ENCODE measurements around the gene RNF224. TPM values are rescaled to one million over a fixed set of nuclear protein-coding genes. Genes with fewer than 3 reads are reported as not detected.

The RNF224 gene
- total RNA-seq, 1 experiment from 2014 or later = not detected

DNA sequence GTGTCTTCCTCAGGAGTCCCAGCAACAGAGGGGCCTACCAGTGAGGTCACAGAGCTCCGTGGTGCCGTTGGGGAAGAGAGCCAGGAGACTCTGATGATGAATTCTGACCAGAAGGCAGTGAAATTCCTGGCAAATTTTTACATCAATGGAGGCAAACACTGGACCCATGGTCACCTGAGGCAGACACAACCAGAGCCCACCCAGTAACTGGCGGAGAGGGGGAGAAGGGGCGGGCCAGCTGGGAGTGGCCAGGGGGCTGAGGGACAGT is 23.8 kb downstream of the RNF224 start, which contains the start of gene STPG3:
Gene STPG3 (plus strand): TSS at position 93 of the 268 bp plus-strand sequence. CDS start 1 bp downstream, at position 94.
- TF ChIP-seq, protein P1, sequence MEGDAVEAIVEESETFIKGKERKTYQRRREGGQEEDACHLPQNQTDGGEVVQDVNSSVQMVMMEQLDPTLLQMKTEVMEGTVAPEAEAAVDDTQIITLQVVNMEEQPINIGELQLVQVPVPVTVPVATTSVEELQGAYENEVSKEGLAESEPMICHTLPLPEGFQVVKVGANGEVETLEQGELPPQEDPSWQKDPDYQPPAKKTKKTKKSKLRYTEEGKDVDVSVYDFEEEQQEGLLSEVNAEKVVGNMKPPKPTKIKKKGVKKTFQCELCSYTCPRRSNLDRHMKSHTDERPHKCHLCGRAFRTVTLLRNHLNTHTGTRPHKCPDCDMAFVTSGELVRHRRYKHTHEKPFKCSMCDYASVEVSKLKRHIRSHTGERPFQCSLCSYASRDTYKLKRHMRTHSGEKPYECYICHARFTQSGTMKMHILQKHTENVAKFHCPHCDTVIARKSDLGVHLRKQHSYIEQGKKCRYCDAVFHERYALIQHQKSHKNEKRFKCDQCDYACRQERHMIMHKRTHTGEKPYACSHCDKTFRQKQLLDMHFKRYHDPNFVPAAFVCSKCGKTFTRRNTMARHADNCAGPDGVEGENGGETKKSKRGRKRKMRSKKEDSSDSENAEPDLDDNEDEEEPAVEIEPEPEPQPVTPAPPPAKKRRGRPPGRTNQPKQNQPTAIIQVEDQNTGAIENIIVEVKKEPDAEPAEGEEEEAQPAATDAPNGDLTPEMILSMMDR (conservative IDR thresholded peaks at IDR 0.05; ENCODE audit: low read depth, low read length) = no peak
- TF ChIP-seq EZH2 (IDR thresholded peaks at IDR 0.05; ENCODE audit: borderline replicate concordance, low read depth, low read length, poor library complexity, severe bottlenecking) = no peak
- intact Hi-C loops (cut with micrococcal nuclease; ENCODE audit: unreplicated experiment) = no loop called here
- no TSS peak for BruUV-seq (replicated peaks)
- ChIA-PET POLR2A (ENCODE audit: low non-redundant PET) (no interaction called here), CTCF (no interaction called here)
- H3K27me3 ChIP-seq (replicated peaks; ENCODE audit: insufficient read depth, low read depth, low read length, poor library complexity) = no peaks in the 10 kb centered on the region
- H3K4me3 ChIP-seq (ENCODE audit: low read depth, low read length, poor library complexity, severe bottlenecking) = no peak within 1 kb of the TSS
- peaks cover 9% of the 10 kb centered on the region for H3K4me1 ChIP-seq (ENCODE audit: insufficient read depth, low read length, poor library complexity, severe bottlenecking)
- no peaks in the 10 kb centered on the region for H3K9me3 ChIP-seq (ENCODE audit: low read depth, low read length, poor library complexity, severe bottlenecking)
- H3K36me3 ChIP-seq (ENCODE audit: insufficient read depth, low read length, poor library complexity, severe bottlenecking) = peaks cover under 1% of the 10 kb centered on the region
- DNase-seq (ENCODE audit: low spot score) = no peak
- H3K27ac ChIP-seq (ENCODE audit: low read depth, low read length, poor library complexity, severe bottlenecking) = no peak within 1 kb of the TSS

DNA sequence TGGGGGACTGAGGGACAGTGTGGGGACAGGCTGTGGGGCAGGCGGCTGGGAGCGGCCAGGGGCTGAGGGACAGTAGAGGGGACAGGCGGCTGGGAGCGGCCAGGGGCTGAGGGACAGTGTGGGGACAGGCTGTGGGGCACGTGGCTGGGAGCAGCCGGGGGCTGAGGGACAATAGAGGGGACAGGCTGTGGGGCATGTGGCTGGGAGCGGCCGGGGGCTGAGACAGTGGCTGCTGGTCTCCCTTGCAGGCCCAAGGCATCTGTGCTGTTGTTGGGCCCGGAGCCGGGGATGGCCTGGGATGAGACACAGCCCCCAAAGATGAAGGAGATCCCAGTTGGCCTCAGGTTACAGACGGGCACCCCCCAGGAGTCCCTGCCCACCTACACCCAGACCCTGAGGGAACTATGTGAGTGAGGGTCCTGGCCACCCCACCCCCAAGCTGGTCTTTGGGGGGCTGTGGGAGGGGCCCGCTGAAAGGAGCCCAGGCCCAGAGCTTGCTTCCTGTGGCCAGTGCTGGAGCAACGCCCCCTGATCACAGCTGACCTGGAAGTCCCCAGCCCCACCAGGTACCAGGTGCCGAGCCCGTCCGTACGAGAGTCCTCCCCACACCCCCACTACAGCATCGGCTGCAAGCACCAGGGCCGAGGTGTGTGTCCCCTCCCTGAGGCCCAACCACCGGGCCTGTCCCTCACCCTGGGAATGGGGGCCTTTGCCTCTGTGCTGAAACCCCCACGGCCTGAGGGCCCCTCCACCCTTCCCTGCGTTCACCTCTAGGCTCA is 24.4 kb downstream of the RNF224 start:
- no peak overlapping the region for H3K4me3 ChIP-seq (ENCODE audit: low read depth, low read length, poor library complexity, severe bottlenecking)
- H3K4me1 ChIP-seq (ENCODE audit: insufficient read depth, low read length, poor library complexity, severe bottlenecking) = peaks cover 15% of the 10 kb centered on the region
- H3K36me3 ChIP-seq (ENCODE audit: insufficient read depth, low read length, poor library complexity, severe bottlenecking) = peaks cover 6% of the 10 kb centered on the region
- DNase-seq (ENCODE audit: low spot score) = no peak
- TF ChIP-seq, protein P1 (conservative IDR thresholded peaks at IDR 0.05; ENCODE audit: low read depth, low read length) = no peak
- TF ChIP-seq EZH2 (IDR thresholded peaks at IDR 0.05; ENCODE audit: borderline replicate concordance, low read depth, low read length, poor library complexity, severe bottlenecking) = no peak
- no peaks in the 10 kb centered on the region for H3K9me3 ChIP-seq (ENCODE audit: low read depth, low read length, poor library complexity, severe bottlenecking)
- no peak overlapping the region for H3K27ac ChIP-seq (ENCODE audit: low read depth, low read length, poor library complexity, severe bottlenecking)
- ChIA-PET CTCF (no interaction called here), POLR2A (ENCODE audit: low non-redundant PET) (no interaction called here)
- no TSS peak for BruUV-seq (replicated peaks)
- no peaks in the 10 kb centered on the region for H3K27me3 ChIP-seq (replicated peaks; ENCODE audit: insufficient read depth, low read depth, low read length, poor library complexity)
- intact Hi-C loops (cut with micrococcal nuclease; ENCODE audit: unreplicated experiment) = no loop called here

DNA sequence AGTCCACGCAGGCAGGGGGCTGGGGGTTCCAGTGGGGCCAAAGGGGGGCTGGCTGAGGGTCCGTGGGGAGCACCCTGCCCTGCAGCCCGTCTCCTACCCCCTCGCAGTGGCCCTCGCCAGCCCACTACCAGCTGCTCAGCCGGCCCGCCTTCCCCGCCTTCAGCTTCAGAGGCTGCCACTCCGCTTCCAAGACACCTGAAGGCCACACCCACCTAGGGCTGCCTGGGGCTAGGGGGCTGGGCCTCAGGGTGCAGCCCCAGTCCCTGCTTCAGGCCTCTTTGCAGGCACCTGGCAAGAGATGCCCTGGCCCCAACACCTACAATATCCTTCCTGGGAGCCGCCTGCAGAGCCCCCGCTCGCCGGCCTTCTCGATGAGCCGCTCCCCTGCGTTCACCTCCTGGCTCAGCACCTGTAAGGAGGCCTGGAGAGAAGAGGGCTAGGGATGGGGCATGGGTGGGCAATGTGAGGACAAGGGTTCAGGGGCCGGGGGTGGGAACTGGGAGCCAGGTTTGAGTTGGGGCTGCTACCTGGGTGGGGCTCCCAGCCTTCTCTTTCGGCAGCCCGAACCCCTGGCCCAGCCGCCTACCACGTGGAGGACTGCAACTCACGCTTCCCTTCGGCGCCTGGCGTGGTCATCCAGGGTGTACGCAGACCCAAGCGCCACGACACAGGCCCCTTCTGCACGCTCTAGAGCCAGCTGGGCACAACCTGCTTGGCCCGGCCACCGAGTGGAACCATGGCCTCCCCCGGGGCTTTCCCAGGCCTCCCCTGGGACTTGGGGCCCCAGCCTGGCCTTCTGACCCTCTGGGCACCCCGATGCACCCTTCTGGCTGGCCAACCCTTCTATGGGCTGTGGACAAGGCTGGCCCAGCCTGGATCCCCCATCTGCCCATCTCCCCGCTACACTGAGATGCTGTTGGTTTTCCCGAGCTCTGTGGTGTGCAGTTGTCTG is 25.5 kb downstream of the RNF224 start:
- H3K27me3 ChIP-seq (replicated peaks; ENCODE audit: insufficient read depth, low read depth, low read length, poor library complexity) = no peaks in the 10 kb centered on the region
- no TSS peak for BruUV-seq (replicated peaks)
- intact Hi-C loops (cut with micrococcal nuclease; ENCODE audit: unreplicated experiment) = no loop called here
- no peak for DNase-seq (ENCODE audit: low spot score)
- H3K27ac ChIP-seq (ENCODE audit: low read depth, low read length, poor library complexity, severe bottlenecking) = no peak overlapping the region
- TF ChIP-seq, protein P1 (conservative IDR thresholded peaks at IDR 0.05; ENCODE audit: low read depth, low read length) = no peak
- TF ChIP-seq EZH2 (IDR thresholded peaks at IDR 0.05; ENCODE audit: borderline replicate concordance, low read depth, low read length, poor library complexity, severe bottlenecking) = no peak
- no peak overlapping the region for H3K4me3 ChIP-seq (ENCODE audit: low read depth, low read length, poor library complexity, severe bottlenecking)
- peaks cover 15% of the 10 kb centered on the region for H3K4me1 ChIP-seq (ENCODE audit: insufficient read depth, low read length, poor library complexity, severe bottlenecking)
- no peaks in the 10 kb centered on the region for H3K9me3 ChIP-seq (ENCODE audit: low read depth, low read length, poor library complexity, severe bottlenecking)
- CTCF ChIA-PET = interaction anchor here (2.3 kb wide), 1 partner anchor 16 kb away, joined by 11 read pairs; no protein-coding TSS in a partner anchor
- H3K36me3 ChIP-seq (ENCODE audit: insufficient read depth, low read length, poor library complexity, severe bottlenecking) = peaks cover 9% of the 10 kb centered on the region
- POLR2A ChIA-PET (ENCODE audit: low non-redundant PET) = no interaction called here

Data from A673 (cell line).